Head of caudate nucleus (tissue), 42 donors: Measurements from ENCODE around the gene DOCK11.

ENCODE experiments used
- DNase-seq, 42 donors: peaks; one replicate each; pipeline versions ENCODE4 v3.0.0 to v3.0.0-alpha.2; 2020 to 2021; ENCODE audit warnings: mixed read lengths in 7 of 42
- intact Hi-C: fragments of 100-400 bp; cut with DNase I; formaldehyde crosslinking; loops from one replicate; pipeline ENCODE4 v1.15.0; 2022

DOCK11 gene

GRCh38 chrX:118522230-118522926 is 26.8 kb downstream of the DOCK11 start:
- no peak for DNase-seq
- intact Hi-C loops: no loop called here

- intact Hi-C loops: no loop called here
Measured at GRCh38 chrX:118523920-118524319, 28.3 kb downstream of the DOCK11 start.

GRCh38 chrX:118524344-118524743 is 28.7 kb downstream of the DOCK11 start:
- intact Hi-C loops: no loop called here
- DNase-seq: no peak

More at GRCh38 chrX:118523920-118524319, 28.3 kb downstream of the DOCK11 start:
- no peak for DNase-seq

- intact Hi-C loops: no loop called here
- peak in 10 of 42 donors; percentile 9 to 45 (median 18) for DNase-seq
Measured at GRCh38 chrX:118525174-118525730, 29.6 kb downstream of the DOCK11 start.

GRCh38 chrX:118526149-118526548 is 30.5 kb downstream of the DOCK11 start:
- intact Hi-C loops: no loop called here

GRCh38 chrX:118528071-118528737 is 32.6 kb downstream of the DOCK11 start:
- peak in 4 of 42 donors; percentile 16 to 37 (median 27) for DNase-seq
- intact Hi-C loops: no loop called here

More at GRCh38 chrX:118526149-118526548, 30.5 kb downstream of the DOCK11 start:
- DNase-seq: no peak

GRCh38 chrX:118530219-118530911 is 34.8 kb downstream of the DOCK11 start:
- intact Hi-C loops: no loop called here
- DNase-seq: no peak

GRCh38 chrX:118534716-118535493 is 39.3 kb downstream of the DOCK11 start:
- DNase-seq: no peak
- intact Hi-C loops: no loop called here

- no peak for DNase-seq
- intact Hi-C loops: no loop called here
Measured at GRCh38 chrX:118536204-118536603, 40.6 kb downstream of the DOCK11 start.

GRCh38 chrX:118536687-118537461 is 41.3 kb downstream of the DOCK11 start:
- DNase-seq: peak in 17 of 42 donors; percentile 1 to 51 (median 21)
- intact Hi-C loops: no loop called here

- intact Hi-C loops: no loop called here
- DNase-seq: no peak
Measured at GRCh38 chrX:118538386-118538785, 42.8 kb downstream of the DOCK11 start.

- no peak for DNase-seq
- intact Hi-C loops: no loop called here
Measured at GRCh38 chrX:118540342-118540741, 44.7 kb downstream of the DOCK11 start.

- intact Hi-C loops: no loop called here
- DNase-seq: no peak
Measured at GRCh38 chrX:118541482-118541881, 45.9 kb downstream of the DOCK11 start.

GRCh38 chrX:118545510-118545909 is 49.9 kb downstream of the DOCK11 start:
- no peak for DNase-seq
- intact Hi-C loops: no loop called here

GRCh38 chrX:118548841-118549240 is 53.2 kb downstream of the DOCK11 start:
- intact Hi-C loops: no loop called here
- no peak for DNase-seq

- intact Hi-C loops: no loop called here
Measured at GRCh38 chrX:118550792-118551191, 55.2 kb downstream of the DOCK11 start.

GRCh38 chrX:118551426-118551825 is 55.8 kb downstream of the DOCK11 start:
- intact Hi-C loops: no loop called here
- peak in 3 of 42 donors; percentile 1 to 42 (median 11) for DNase-seq

More at GRCh38 chrX:118550792-118551191, 55.2 kb downstream of the DOCK11 start:
- DNase-seq: peak in 23 of 42 donors; percentile 4 to 73 (median 46)
